HEK293 (cell line): ENCODE data around the gene EPG5.

ENCODE experiments used
- CTCF ChIA-PET: fragments of 350-600 bp; formaldehyde crosslinking; extraction: SDS; loops from one replicate; lab custom pipeline; 2021; ENCODE audit warnings: antibody characterized with exemption; lab: Yijun Ruan, JAX
- POLR2A ChIA-PET: fragments of 300-600 bp; formaldehyde crosslinking; extraction: SDS; loops from one replicate; lab custom pipeline; 2020; ENCODE audit warnings: antibody characterized with exemption, inconsistent platforms; lab: Yijun Ruan, JAX
- H3K27ac ChIP-seq: fragments of 200-500 bp; sonication (Bioruptor generic); 2 replicates; pipeline ENCODE4 v1.5.1; 2014; ENCODE audit warnings: low read depth, low read length, control low read depth, inconsistent platforms; ENCODE audit errors: extremely low read depth
- H3K36me3 ChIP-seq, 2 experiments: fragments of 200-500 bp in 1 of 2; sonication (Bioruptor generic) in 1 of 2; 1 replicate in 1 of 2; 2 replicates in 1 of 2; pipeline ENCODE4 v1.5.1; 2014 to 2017; ENCODE audit warnings: inconsistent platforms in 2 of 2, low read length in 2 of 2; ENCODE audit not compliant: control insufficient read depth in 2 of 2, insufficient read depth in 1 of 2
- H3K4me1 ChIP-seq: fragments of 200-500 bp; sonication (Bioruptor generic); 2 replicates; pipeline ENCODE4 v1.5.1; 2014; ENCODE audit warnings: mild to moderate bottlenecking, low read length, inconsistent platforms; ENCODE audit not compliant: control insufficient read depth, insufficient read depth
- H3K4me3 ChIP-seq: 2 replicates; pipeline ENCODE4 v1.5.1; 2011; ENCODE audit warnings: low read depth, mild to moderate bottlenecking, control low read depth, low read length, moderate library complexity
- H3K9me3 ChIP-seq: fragments of 200-500 bp; sonication (Bioruptor generic); 2 replicates; pipeline ENCODE4 v1.5.1; 2014; ENCODE audit warnings: low read depth, low read length, inconsistent platforms; ENCODE audit not compliant: control insufficient read depth, insufficient read depth
- KLF8 ChIP-seq: fragments of 450-650 bp; formaldehyde crosslinking; IDR thresholded peaks from 2 replicates; pipeline ENCODE4 v1.5.1; 2016; ENCODE audit warnings: missing biosample characterization, missing genetic modification characterization
- SCRT1 ChIP-seq: fragments of 450-650 bp; formaldehyde crosslinking; IDR thresholded peaks from 2 replicates; pipeline ENCODE4 v1.5.1; 2016; ENCODE audit warnings: missing biosample characterization, missing genetic modification characterization, borderline replicate concordance
- SP3 ChIP-seq: fragments of 450-650 bp; formaldehyde crosslinking; IDR thresholded peaks from 2 replicates; pipeline ENCODE4 v1.5.1; 2016; ENCODE audit warnings: missing biosample characterization, missing genetic modification characterization
- ZBTB6 ChIP-seq: fragments of 450-650 bp; formaldehyde crosslinking; IDR thresholded peaks from 2 replicates; pipeline ENCODE4 v1.5.1; 2017; ENCODE audit warnings: missing biosample characterization, missing genetic modification characterization
- ZBTB8A ChIP-seq: fragments of 450-650 bp; formaldehyde crosslinking; IDR thresholded peaks from 2 replicates; pipeline ENCODE4 v1.5.1; 2016; ENCODE audit warnings: missing biosample characterization, missing genetic modification characterization
- ZIC2 ChIP-seq: fragments of 450-650 bp; formaldehyde crosslinking; IDR thresholded peaks from 2 replicates; pipeline ENCODE4 v1.5.1; 2016; ENCODE audit warnings: missing biosample characterization, missing genetic modification characterization
- ZNF114 ChIP-seq: fragments of 450-650 bp; formaldehyde crosslinking; IDR thresholded peaks from 2 replicates; pipeline ENCODE4 v1.5.0; 2017; ENCODE audit warnings: missing biosample characterization, missing genetic modification characterization
- ZNF121 ChIP-seq: fragments of 450-650 bp; formaldehyde crosslinking; IDR thresholded peaks from 2 replicates; pipeline ENCODE4 v1.5.1; 2016; ENCODE audit warnings: missing biosample characterization, missing genetic modification characterization
- ZNF146 ChIP-seq: fragments of 450-650 bp; formaldehyde crosslinking; IDR thresholded peaks from 2 replicates; pipeline ENCODE4 v1.5.1; 2016; ENCODE audit warnings: missing biosample characterization, missing genetic modification characterization
- ZNF23 ChIP-seq: fragments of 450-650 bp; formaldehyde crosslinking; IDR thresholded peaks from 2 replicates; pipeline ENCODE4 v1.5.1; 2016; ENCODE audit warnings: missing biosample characterization, missing genetic modification characterization, borderline replicate concordance
- ZNF239 ChIP-seq: fragments of 450-650 bp; formaldehyde crosslinking; IDR thresholded peaks from 2 replicates; pipeline ENCODE4 v1.5.1; 2016; ENCODE audit warnings: missing biosample characterization, missing genetic modification characterization
- ZNF24 ChIP-seq: fragments of 450-650 bp; formaldehyde crosslinking; IDR thresholded peaks from 2 replicates; pipeline ENCODE4 v1.5.1; 2016; ENCODE audit warnings: missing biosample characterization, missing genetic modification characterization
- ZNF280C ChIP-seq: fragments of 450-650 bp; formaldehyde crosslinking; IDR thresholded peaks from 2 replicates; pipeline ENCODE4 v1.5.1; 2016; ENCODE audit warnings: missing biosample characterization, missing genetic modification characterization
- ZNF292 ChIP-seq: fragments of 450-650 bp; formaldehyde crosslinking; IDR thresholded peaks from 2 replicates; pipeline ENCODE4 v1.5.1; 2016; ENCODE audit warnings: low read depth, missing biosample characterization, missing genetic modification characterization, borderline replicate concordance
- ZNF354C ChIP-seq: fragments of 450-650 bp; formaldehyde crosslinking; IDR thresholded peaks from 2 replicates; pipeline ENCODE4 v1.5.1; 2016; ENCODE audit warnings: missing biosample characterization, missing genetic modification characterization, low read depth, borderline replicate concordance
- ZNF548 ChIP-seq: fragments of 450-650 bp; formaldehyde crosslinking; IDR thresholded peaks from 2 replicates; pipeline ENCODE4 v1.5.1; 2016; ENCODE audit warnings: missing biosample characterization, missing genetic modification characterization
- ZNF558 ChIP-seq: fragments of 450-650 bp; formaldehyde crosslinking; IDR thresholded peaks from 2 replicates; pipeline ENCODE4 v1.5.1; 2016; ENCODE audit warnings: missing biosample characterization, missing genetic modification characterization
- ZNF624 ChIP-seq: fragments of 450-650 bp; formaldehyde crosslinking; IDR thresholded peaks from 2 replicates; pipeline ENCODE4 v1.5.1; 2017; ENCODE audit warnings: missing biosample characterization, missing genetic modification characterization
- ZNF626 ChIP-seq: fragments of 450-650 bp; sonication (Bioruptor Pico); formaldehyde crosslinking; IDR thresholded peaks from 2 replicates; pipeline ENCODE4 v1.5.1; 2018; ENCODE audit warnings: missing biosample characterization, missing genetic modification characterization, inconsistent platforms
- ZNF639 ChIP-seq: fragments of 450-650 bp; formaldehyde crosslinking; IDR thresholded peaks from 2 replicates; pipeline ENCODE4 v1.5.1; 2016; ENCODE audit warnings: missing biosample characterization, missing genetic modification characterization
- ZNF645 ChIP-seq: fragments of 450-650 bp; formaldehyde crosslinking; IDR thresholded peaks from 2 replicates; pipeline ENCODE4; 2016; ENCODE audit warnings: missing biosample characterization, missing genetic modification characterization
- ZSCAN30 ChIP-seq: fragments of 450-650 bp; IDR thresholded peaks from 2 replicates; pipeline ENCODE4 v1.5.1; 2018; ENCODE audit warnings: missing biosample characterization, mild to moderate bottlenecking, missing genetic modification characterization, moderate library complexity
- ZSCAN5A ChIP-seq: fragments of 450-650 bp; formaldehyde crosslinking; IDR thresholded peaks from 2 replicates; pipeline ENCODE4 v1.5.1; 2016; ENCODE audit warnings: missing biosample characterization, missing genetic modification characterization

The EPG5 gene

GRCh38 chr18:45861926-45862325, 105.2 kb downstream of the EPG5 start:
- H3K4me1 ChIP-seq: no peaks in the 10 kb centered on the region
- ChIA-PET POLR2A (no interaction called here), CTCF (interaction anchor here (0.6 to 0.8 kb wide), 2 partner anchors 212 to 387 kb away, joined by 3 read pairs; no protein-coding TSS in a partner anchor)

GRCh38 chr18:45860971-45861370, 106.2 kb downstream of the EPG5 start:
- no peaks in the 10 kb centered on the region for H3K4me1 ChIP-seq
- peaks cover 40 to 71% of the 10 kb centered on the region in 2 experiments for H3K36me3 ChIP-seq
- no peak overlapping the region for H3K4me3 ChIP-seq
- TF ChIP-seq ZSCAN5A (tag by site-specific recombination): no peak
- no peak for TF ChIP-seq ZBTB8A (tag by site-specific recombination)
- TF ChIP-seq ZNF121 (tag by site-specific recombination): no peak
- no peak for TF ChIP-seq ZIC2 (tag by site-specific recombination)
- no peak for TF ChIP-seq ZNF624 (tag by site-specific recombination)
- TF ChIP-seq ZNF292 (tag by site-specific recombination): no peak
- no peak for TF ChIP-seq ZNF114 (tag by site-specific recombination)
- no peak for TF ChIP-seq ZNF280C (tag by site-specific recombination)
- no peak for TF ChIP-seq ZNF146
- TF ChIP-seq ZNF548 (tag by site-specific recombination): no peak
- TF ChIP-seq ZSCAN30 (tag by site-specific recombination): no peak
- no peak for TF ChIP-seq ZNF639 (tag by site-specific recombination)
- no peak for TF ChIP-seq ZNF558 (tag by site-specific recombination)
- no peak for TF ChIP-seq KLF8
- no peak for TF ChIP-seq ZNF239 (tag by site-specific recombination)
- no peak overlapping the region for H3K27ac ChIP-seq
- ChIA-PET POLR2A (no interaction called here), CTCF (interaction anchor here (0.8 to 1.2 kb wide), 2 partner anchors 49 to 112 kb away, joined by 3 read pairs; no protein-coding TSS in a partner anchor)
- H3K9me3 ChIP-seq: no peaks in the 10 kb centered on the region

More at GRCh38 chr18:45861926-45862325, 105.2 kb downstream of the EPG5 start:
- peaks cover 35 to 73% of the 10 kb centered on the region in 2 experiments for H3K36me3 ChIP-seq
- TF ChIP-seq ZNF626 (tag by site-specific recombination) (no peak), ZNF354C (tag by site-specific recombination) (no peak), ZNF645 (tag by site-specific recombination) (no peak), ZNF23 (tag by site-specific recombination) (no peak), SCRT1 (tag by site-specific recombination) (no peak), ZBTB6 (no peak), SP3 (no peak), ZNF24 (tag by site-specific recombination) (no peak)
- TF ChIP-seq, all 188 proteins: peak for 0
- H3K27ac ChIP-seq: no peak overlapping the region
- H3K9me3 ChIP-seq: no peaks in the 10 kb centered on the region
- no peak overlapping the region for H3K4me3 ChIP-seq
